ENCODE data around the gene NCKAP5. TPM values are rescaled to one million over a fixed set of nuclear protein-coding genes. Genes with fewer than 3 reads are reported as not detected.
A peak's percentile ranks its signal among the peaks of the same experiment; 100 is the strongest.

Gene NCKAP5
- total and polyA plus RNA-seq, 10 donors: 0.39 to 6.0 (median 3.3) TPM

DNA sequence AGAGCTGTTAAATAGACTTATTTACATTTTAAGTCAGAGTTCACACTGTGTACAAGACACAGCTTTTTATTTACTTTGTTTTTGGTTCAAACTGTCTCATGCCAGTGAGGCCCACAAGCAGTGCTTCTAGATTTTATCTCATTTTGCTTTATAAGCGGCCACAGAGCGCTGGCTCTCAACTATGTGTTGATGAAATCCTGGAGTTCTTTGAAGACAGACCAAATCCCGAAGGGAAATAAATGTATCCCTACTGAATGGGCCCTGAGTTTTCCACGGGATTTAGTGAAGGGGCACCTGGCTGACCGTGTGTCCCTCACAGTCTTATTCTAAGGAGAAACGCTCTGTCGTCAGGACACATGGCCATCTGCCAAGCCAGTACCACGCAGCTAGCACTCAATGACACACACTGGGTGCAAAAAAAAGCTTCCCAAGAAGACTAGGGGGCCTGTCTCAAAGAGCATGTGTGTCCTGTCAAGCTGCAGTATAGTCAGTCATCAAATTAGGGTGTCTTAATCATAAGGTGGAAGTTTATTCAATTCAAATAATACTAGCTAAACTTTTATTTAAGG lies 921.6 kb downstream of the NCKAP5 start:
- H3K27ac ChIP-seq: no peak overlapping the region
- intact Hi-C loops (cut with DNase I; ENCODE audit: low total_unique reads): no loop called here
- H3K9me3 ChIP-seq: no peaks in the 10 kb centered on the region
- H3K27me3 ChIP-seq (replicated peaks in 1 of 7): peaks cover 0 to 8% (median 0%) of the 10 kb centered on the region in 7 donors
- TF ChIP-seq POLR2AphosphoS5 (IDR thresholded peaks at IDR 0.05) (no peak), CTCF (IDR thresholded peaks at IDR 0.05 in 8 of 11, conservative IDR thresholded peaks at IDR 0.05 in 3 of 11) (no peak), POLR2A (IDR thresholded peaks at IDR 0.05) (no peak)
- no peak overlapping the region for H3K4me3 ChIP-seq
- H3K4me1 ChIP-seq: no peaks in the 10 kb centered on the region
- no peaks in the 10 kb centered on the region for H3K36me3 ChIP-seq
- DNase-seq: no peak
- WGBS, 5 donors: 69 to 87% (median 81%) methylated on average over 8 of the region's 8 CpGs

GRCh38 chr2:132645722-132646539 lies 922.3 kb downstream of the NCKAP5 start:
- intact Hi-C loops (cut with DNase I; ENCODE audit: low total_unique reads): no loop called here
- Histone ChIP-seq H3K27ac (no peak overlapping the region), H3K9me3 (no peaks in the 10 kb centered on the region), H3K4me3 (no peak overlapping the region), H3K27me3 (replicated peaks in 1 of 7) (peaks cover 0 to 8% (median 0%) of the 10 kb centered on the region in 7 donors), H3K4me1 (no peaks in the 10 kb centered on the region), H3K36me3 (no peaks in the 10 kb centered on the region)
- DNase-seq: peak; percentile 71
- no peak for TF ChIP-seq POLR2A (IDR thresholded peaks at IDR 0.05)
- TF ChIP-seq POLR2AphosphoS5 (IDR thresholded peaks at IDR 0.05): peak in 1 of 3 donors; percentile 43
- no peak for TF ChIP-seq CTCF (IDR thresholded peaks at IDR 0.05 in 8 of 11, conservative IDR thresholded peaks at IDR 0.05 in 3 of 11)
- 46 to 59% (median 51%) methylated on average over 18 of the region's 18 CpGs for WGBS, 5 donors

DNA sequence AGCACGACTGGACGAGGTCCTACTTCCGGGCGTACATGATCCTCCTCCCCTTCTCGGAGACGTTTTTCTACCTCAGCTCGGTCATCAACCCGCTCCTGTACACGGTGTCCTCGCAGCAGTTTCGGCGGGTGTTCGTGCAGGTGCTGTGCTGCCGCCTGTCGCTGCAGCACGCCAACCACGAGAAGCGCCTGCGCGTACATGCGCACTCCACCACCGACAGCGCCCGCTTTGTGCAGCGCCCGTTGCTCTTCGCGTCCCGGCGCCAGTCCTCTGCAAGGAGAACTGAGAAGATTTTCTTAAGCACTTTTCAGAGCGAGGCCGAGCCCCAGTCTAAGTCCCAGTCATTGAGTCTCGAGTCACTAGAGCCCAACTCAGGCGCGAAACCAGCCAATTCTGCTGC lies 923.1 kb downstream of the NCKAP5 start:
- Histone ChIP-seq H3K27ac (no peak overlapping the region), H3K27me3 (replicated peaks in 1 of 7) (peaks cover 0 to 8% (median 0%) of the 10 kb centered on the region in 7 donors), H3K9me3 (no peaks in the 10 kb centered on the region), H3K4me3 (no peak overlapping the region), H3K4me1 (no peaks in the 10 kb centered on the region), H3K36me3 (no peaks in the 10 kb centered on the region)
- intact Hi-C loops (cut with DNase I; ENCODE audit: low total_unique reads): no loop called here
- no peak for DNase-seq
- TF ChIP-seq POLR2AphosphoS5 (IDR thresholded peaks at IDR 0.05): peak in 1 of 3 donors; percentile 19
- TF ChIP-seq POLR2A (IDR thresholded peaks at IDR 0.05): no peak
- 74 to 90% (median 81%) methylated on average over 35 of the region's 35 CpGs for WGBS, 5 donors

DNA sequence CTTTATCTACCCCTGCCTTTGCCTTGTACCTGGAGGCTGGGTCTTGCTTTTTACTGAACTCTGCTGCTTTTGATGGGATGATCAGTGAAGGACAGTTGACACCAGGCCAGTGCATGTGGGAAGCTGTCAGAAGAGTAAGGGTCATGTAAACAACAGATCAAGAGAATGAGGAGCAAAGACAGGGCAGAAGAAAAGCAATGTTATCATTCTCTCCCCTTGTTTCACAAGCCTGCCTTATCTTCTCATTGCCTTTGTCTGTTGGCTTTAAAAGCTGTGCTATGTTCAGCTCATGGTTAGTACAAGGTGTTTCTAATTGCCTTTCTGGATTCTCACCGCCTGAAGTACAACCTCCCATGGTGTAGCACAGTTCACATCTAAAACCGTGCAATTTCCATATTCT lies 925.8 kb downstream of the NCKAP5 start:
- 70 to 81% (median 72%) methylated on average over 2 of the region's 2 CpGs for WGBS, 5 donors
- H3K36me3 ChIP-seq: no peaks in the 10 kb centered on the region
- DNase-seq: no peak
- no peak overlapping the region for H3K27ac ChIP-seq
- H3K4me1 ChIP-seq: no peaks in the 10 kb centered on the region
- intact Hi-C loops (cut with DNase I; ENCODE audit: low total_unique reads): no loop called here
- no peaks in the 10 kb centered on the region for H3K9me3 ChIP-seq
- peaks cover 0 to 6% (median 0%) of the 10 kb centered on the region in 7 donors for H3K27me3 ChIP-seq (replicated peaks in 1 of 7)
- TF ChIP-seq POLR2A (IDR thresholded peaks at IDR 0.05) (no peak), CTCF (IDR thresholded peaks at IDR 0.05 in 8 of 11, conservative IDR thresholded peaks at IDR 0.05 in 3 of 11) (no peak), POLR2AphosphoS5 (IDR thresholded peaks at IDR 0.05) (no peak)
- H3K4me3 ChIP-seq: no peak overlapping the region

Data from spleen (tissue), 11 donors.